ENCODE data around the gene INSR. TPM values are rescaled to one million over a fixed set of nuclear protein-coding genes. Genes with fewer than 3 reads are reported as not detected.

INSR gene
- polyA plus RNA-seq, 1 of the 3 experiments (the other 2 are of a cell fraction) = 3.6 TPM

DNA sequence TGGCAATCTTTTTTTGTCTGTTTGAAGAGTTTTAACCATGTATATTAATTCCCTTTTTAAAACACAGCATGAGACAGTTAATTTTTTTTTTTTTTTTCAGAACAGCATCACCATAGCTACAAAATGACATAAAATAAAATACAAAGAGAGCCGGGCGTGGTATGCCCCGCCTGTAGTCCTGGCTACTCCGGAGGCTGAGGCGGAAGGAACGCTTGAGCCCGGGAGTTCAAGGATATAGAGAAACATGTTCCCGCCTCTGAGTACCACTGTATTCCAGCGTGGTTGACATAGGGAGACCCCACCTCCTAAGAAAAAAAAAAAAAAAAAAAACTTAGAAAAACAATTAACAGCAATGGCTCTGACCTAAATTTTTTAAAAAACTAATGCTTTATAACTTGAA, 10.0 kb upstream of the INSR start:
- Histone ChIP-seq H3K36me3 (replicated peaks in 1 of 2; ENCODE audit: control insufficient read depth in 1 of 2, insufficient read depth in 2 of 2, low read length in 1 of 2) (no peaks in the 10 kb centered on the region), H3K27ac (ENCODE audit: low read depth in 2 of 2, low read length in 1 of 2) (no peak overlapping the region), H4K20me1 (ENCODE audit: insufficient read depth) (no peaks in the 10 kb centered on the region), H3K79me2 (ENCODE audit: insufficient read depth) (no peaks in the 10 kb centered on the region), H3F3A (replicated peaks; ENCODE audit: insufficient read depth) (no peaks in the 10 kb centered on the region), H3K9ac (no peak overlapping the region), H3K9me2 (no peaks in the 10 kb centered on the region), H3K4me3 (ENCODE audit: low read depth in 2 of 2, low read length in 1 of 2) (no peak overlapping the region), H3K4me1 (ENCODE audit: control insufficient read depth in 1 of 2, insufficient read depth in 2 of 2, low read depth in 1 of 2, low read length in 1 of 2) (no peaks in the 10 kb centered on the region), H2AFZ (ENCODE audit: low read depth) (no peak overlapping the region), H3K4me2 (no peak overlapping the region), H3K27me3 (ENCODE audit: insufficient read depth) (peaks cover 11% of the 10 kb centered on the region; the same call in 1 of the 2 replicates), H3K9me3 (no peaks in the 10 kb centered on the region)
- no peak for DNase-seq
- TF ChIP-seq EP300 (IDR thresholded peaks at IDR 0.05; ENCODE audit: borderline replicate concordance in 1 of 2, low read depth in 1 of 2, low read length in 1 of 2) = no peak
- TF ChIP-seq SIN3A (IDR thresholded peaks at IDR 0.05; ENCODE audit: borderline replicate concordance, low read depth, low read length) = no peak
- WGBS (ENCODE audit: low lambda C conversion rate) = 22% methylated on average over 9 of the region's 9 CpGs
- ChIA-PET CTCF (interaction anchor here (0.7 to 1.3 kb wide), 2 partner anchors 9 to 191 kb away, joined by 3 read pairs; no protein-coding TSS in a partner anchor), POLR2A (no interaction called here)

DNA sequence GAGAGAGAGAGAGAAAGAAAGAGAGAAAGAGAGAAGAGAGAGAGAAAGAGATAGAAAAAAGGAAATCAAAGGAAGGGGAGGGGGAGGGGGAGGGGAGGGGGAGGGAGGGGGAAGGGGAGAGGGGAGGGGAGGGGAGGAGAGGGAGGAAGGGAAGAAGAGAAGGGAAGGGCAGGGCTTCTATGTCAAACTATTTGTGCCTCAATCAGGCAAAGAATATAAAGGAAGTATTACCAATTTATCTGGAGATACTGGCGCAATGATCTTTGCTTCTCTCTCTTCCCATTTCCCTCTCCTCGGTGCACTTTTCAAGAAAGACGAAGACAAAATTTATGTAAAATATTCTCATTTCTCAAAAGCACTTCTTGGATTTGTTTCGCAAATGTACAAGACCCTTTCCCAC, 9.3 kb upstream of the INSR start:
- Histone ChIP-seq H2AFZ (ENCODE audit: low read depth) (no peak overlapping the region), H4K20me1 (ENCODE audit: insufficient read depth) (no peaks in the 10 kb centered on the region), H3K79me2 (ENCODE audit: insufficient read depth) (no peaks in the 10 kb centered on the region), H3K27me3 (ENCODE audit: insufficient read depth) (peaks cover 11% of the 10 kb centered on the region; the same call in 1 of the 2 replicates), H3K9me3 (no peaks in the 10 kb centered on the region), H3K4me2 (no peak overlapping the region), H3F3A (replicated peaks; ENCODE audit: insufficient read depth) (no peaks in the 10 kb centered on the region), H3K4me1 (ENCODE audit: control insufficient read depth in 1 of 2, insufficient read depth in 2 of 2, low read depth in 1 of 2, low read length in 1 of 2) (no peaks in the 10 kb centered on the region), H3K4me3 (ENCODE audit: low read depth in 2 of 2, low read length in 1 of 2) (no peak overlapping the region), H3K9ac (no peak overlapping the region), H3K9me2 (no peaks in the 10 kb centered on the region), H3K36me3 (replicated peaks in 1 of 2; ENCODE audit: control insufficient read depth in 1 of 2, insufficient read depth in 2 of 2, low read length in 1 of 2) (no peaks in the 10 kb centered on the region), H3K27ac (ENCODE audit: low read depth in 2 of 2, low read length in 1 of 2) (no peak overlapping the region)
- CTCF ChIA-PET = interaction anchor here (0.7 to 1.3 kb wide), 3 partner anchors 8 to 191 kb away, joined by 3 read pairs; no protein-coding TSS in a partner anchor
- no peak for DNase-seq
- TF ChIP-seq TCF12 (IDR thresholded peaks at IDR 0.05) (no peak), SIN3A (IDR thresholded peaks at IDR 0.05; ENCODE audit: borderline replicate concordance, low read depth, low read length) (no peak), FOXJ3 (CRISPR knock-in tag; IDR thresholded peaks at IDR 0.05) (no peak), RCOR1 (IDR thresholded peaks at IDR 0.05; ENCODE audit: low read length) (no peak), CHD2 (IDR thresholded peaks at IDR 0.05; ENCODE audit: low read length, partially characterized antibody) (no peak), JUND (IDR thresholded peaks at IDR 0.05) (no peak), YY1 (IDR thresholded peaks at IDR 0.05; ENCODE audit: low read depth) (no peak), EP300 (IDR thresholded peaks at IDR 0.05; ENCODE audit: borderline replicate concordance in 1 of 2, low read depth in 1 of 2, low read length in 1 of 2) (no peak), RFX5 (IDR thresholded peaks at IDR 0.05; ENCODE audit: low read length) (no peak), RAD21 (IDR thresholded peaks at IDR 0.05; ENCODE audit: low read length) (no peak)
- TF ChIP-seq, protein P1, sequence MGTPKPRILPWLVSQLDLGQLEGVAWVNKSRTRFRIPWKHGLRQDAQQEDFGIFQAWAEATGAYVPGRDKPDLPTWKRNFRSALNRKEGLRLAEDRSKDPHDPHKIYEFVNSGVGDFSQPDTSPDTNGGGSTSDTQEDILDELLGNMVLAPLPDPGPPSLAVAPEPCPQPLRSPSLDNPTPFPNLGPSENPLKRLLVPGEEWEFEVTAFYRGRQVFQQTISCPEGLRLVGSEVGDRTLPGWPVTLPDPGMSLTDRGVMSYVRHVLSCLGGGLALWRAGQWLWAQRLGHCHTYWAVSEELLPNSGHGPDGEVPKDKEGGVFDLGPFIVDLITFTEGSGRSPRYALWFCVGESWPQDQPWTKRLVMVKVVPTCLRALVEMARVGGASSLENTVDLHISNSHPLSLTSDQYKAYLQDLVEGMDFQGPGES (IDR thresholded peaks at IDR 0.05; ENCODE audit: low read depth, low read length) = no peak
- WGBS (ENCODE audit: low lambda C conversion rate) = 50% methylated on average over 4 of the region's 4 CpGs
- POLR2A ChIA-PET = no interaction called here

DNA sequence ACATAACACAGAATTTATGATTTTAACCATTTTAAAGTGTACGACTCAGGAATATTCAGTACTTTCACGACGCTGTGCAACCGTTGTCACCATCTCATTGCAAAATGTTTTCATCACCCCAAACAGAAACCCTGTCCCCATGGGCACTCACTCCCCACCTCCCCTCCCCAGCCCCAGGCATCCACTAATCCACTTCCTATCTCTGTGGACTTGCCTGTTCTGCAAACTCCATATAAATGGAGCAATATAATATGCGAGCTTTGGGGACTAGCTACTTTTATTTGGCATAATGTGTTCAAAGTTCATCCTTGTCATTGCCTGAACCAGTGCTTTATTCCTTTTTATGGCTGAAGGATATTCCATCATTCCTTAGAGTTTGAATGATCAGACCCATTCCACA, 7.3 kb upstream of the INSR start:
- CTCF ChIA-PET = interaction anchor here (0.9 to 1.3 kb wide), 4 partner anchors 29 to 200 kb away, joined by 3 to 4 read pairs (median 4); no protein-coding TSS in a partner anchor
- Histone ChIP-seq H3K27me3 (ENCODE audit: insufficient read depth) (peaks cover 11% of the 10 kb centered on the region), H3K4me2 (no peak overlapping the region), H3K36me3 (replicated peaks in 1 of 2; ENCODE audit: control insufficient read depth in 1 of 2, insufficient read depth in 2 of 2, low read length in 1 of 2) (no peaks in the 10 kb centered on the region), H3K4me3 (ENCODE audit: low read depth in 2 of 2, low read length in 1 of 2) (no peak overlapping the region), H2AFZ (ENCODE audit: low read depth) (no peak overlapping the region), H3K9me3 (no peaks in the 10 kb centered on the region), H4K20me1 (ENCODE audit: insufficient read depth) (no peaks in the 10 kb centered on the region), H3K4me1 (ENCODE audit: control insufficient read depth in 1 of 2, insufficient read depth in 2 of 2, low read depth in 1 of 2, low read length in 1 of 2) (no peaks in the 10 kb centered on the region), H3K9me2 (no peaks in the 10 kb centered on the region), H3K27ac (ENCODE audit: low read depth in 2 of 2, low read length in 1 of 2) (no peak overlapping the region), H3K9ac (no peak overlapping the region), H3F3A (replicated peaks; ENCODE audit: insufficient read depth) (no peaks in the 10 kb centered on the region), H3K79me2 (ENCODE audit: insufficient read depth) (no peaks in the 10 kb centered on the region)
- WGBS (ENCODE audit: low lambda C conversion rate) = 55% methylated on average over 5 of the region's 5 CpGs
- POLR2A ChIA-PET = no interaction called here
- no peak for DNase-seq
- TF ChIP-seq FOXJ3 (CRISPR knock-in tag; IDR thresholded peaks at IDR 0.05) = no peak
- no peak for TF ChIP-seq NFIC (IDR thresholded peaks at IDR 0.05; ENCODE audit: borderline replicate concordance)
- no peak for TF ChIP-seq NRF1 (IDR thresholded peaks at IDR 0.05; ENCODE audit: low read depth, low read length)
